ENCODE results near the gene DNAJA3.

- TF ChIP-seq, protein P1, sequence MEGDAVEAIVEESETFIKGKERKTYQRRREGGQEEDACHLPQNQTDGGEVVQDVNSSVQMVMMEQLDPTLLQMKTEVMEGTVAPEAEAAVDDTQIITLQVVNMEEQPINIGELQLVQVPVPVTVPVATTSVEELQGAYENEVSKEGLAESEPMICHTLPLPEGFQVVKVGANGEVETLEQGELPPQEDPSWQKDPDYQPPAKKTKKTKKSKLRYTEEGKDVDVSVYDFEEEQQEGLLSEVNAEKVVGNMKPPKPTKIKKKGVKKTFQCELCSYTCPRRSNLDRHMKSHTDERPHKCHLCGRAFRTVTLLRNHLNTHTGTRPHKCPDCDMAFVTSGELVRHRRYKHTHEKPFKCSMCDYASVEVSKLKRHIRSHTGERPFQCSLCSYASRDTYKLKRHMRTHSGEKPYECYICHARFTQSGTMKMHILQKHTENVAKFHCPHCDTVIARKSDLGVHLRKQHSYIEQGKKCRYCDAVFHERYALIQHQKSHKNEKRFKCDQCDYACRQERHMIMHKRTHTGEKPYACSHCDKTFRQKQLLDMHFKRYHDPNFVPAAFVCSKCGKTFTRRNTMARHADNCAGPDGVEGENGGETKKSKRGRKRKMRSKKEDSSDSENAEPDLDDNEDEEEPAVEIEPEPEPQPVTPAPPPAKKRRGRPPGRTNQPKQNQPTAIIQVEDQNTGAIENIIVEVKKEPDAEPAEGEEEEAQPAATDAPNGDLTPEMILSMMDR (conservative IDR thresholded peaks at IDR 0.05), result no peak
- TF ChIP-seq EZH2 (IDR thresholded peaks at IDR 0.05; ENCODE audit: low read depth), result no peak
Measured at GRCh38 chr16:4454623-4455022, 29.0 kb downstream of the DNAJA3 start.
